ENCODE measurements around the gene SCAF8. TPM values are rescaled to one million over a fixed set of nuclear protein-coding genes. Genes with fewer than 3 reads are reported as not detected.
"Not testable (repeated sequence)": the region's sequence is repeated elsewhere in the genome, so short reads cannot be mapped to it uniquely, and the experiment has no call there.

SCAF8 gene
- total and polyA plus RNA-seq, 2 experiments from 2014 or later, result 10.3 to 22.3 TPM

- no peak overlapping the region for H3K27ac ChIP-seq
- no peak overlapping the region for H2AFZ ChIP-seq
- no peaks in the 10 kb centered on the region for H3K27me3 ChIP-seq (replicated peaks; ENCODE audit: insufficient read depth)
- no peak for TF ChIP-seq EZH2 (IDR thresholded peaks at IDR 0.05; ENCODE audit: insufficient read depth, poor library complexity, severe bottlenecking)
- H4K20me1 ChIP-seq (ENCODE audit: insufficient read depth), result peaks cover 57% of the 10 kb centered on the region
- H3F3A ChIP-seq (ENCODE audit: insufficient read depth), result no peaks in the 10 kb centered on the region
- H3K4me1 ChIP-seq (ENCODE audit: insufficient read depth), result peaks cover 22% of the 10 kb centered on the region
- DNase-seq, result no peak
- no peaks in the 10 kb centered on the region for H3K36me3 ChIP-seq (ENCODE audit: low read depth)
- H3K9me3 ChIP-seq (ENCODE audit: low read depth), result no peaks in the 10 kb centered on the region
- no peak overlapping the region for H3K9ac ChIP-seq
- H3K4me3 ChIP-seq, result no peak overlapping the region
- peaks cover 100% of the 10 kb centered on the region for H3K79me2 ChIP-seq (ENCODE audit: insufficient read depth)
- no peaks in the 10 kb centered on the region for H3K9me2 ChIP-seq (ENCODE audit: insufficient read depth)
- H3K4me2 ChIP-seq (ENCODE audit: unreplicated experiment), result no peak overlapping the region
- in situ Hi-C loops (cut with MboI), result no loop called here
- 90 to 91% methylated on average over 4 of the region's 4 CpGs for WGBS, 2 experiments (ENCODE audit: low coverage in 1 of 2, low lambda C conversion rate in 2 of 2, missing lambda C conversion rate in 2 of 2)
Observed at GRCh38 chr6:154742891-154743290, 9.7 kb downstream of the SCAF8 start.

- H4K20me1 ChIP-seq (ENCODE audit: insufficient read depth), result peaks cover 69% of the 10 kb centered on the region
- DNase-seq; in situ Hi-C loops (cut with MboI); H3K4me3 ChIP-seq; H3K27me3 ChIP-seq (replicated peaks; ENCODE audit: insufficient read depth); H3K9me2 ChIP-seq (ENCODE audit: insufficient read depth); H3K36me3 ChIP-seq (ENCODE audit: low read depth); H3K9me3 ChIP-seq (ENCODE audit: low read depth); H3K27ac ChIP-seq; H2AFZ ChIP-seq; H3K9ac ChIP-seq; H3F3A ChIP-seq (ENCODE audit: insufficient read depth); H3K4me2 ChIP-seq (ENCODE audit: unreplicated experiment): not testable (repeated sequence)
- peaks cover 100% of the 10 kb centered on the region for H3K79me2 ChIP-seq (ENCODE audit: insufficient read depth)
- 96 to 97% methylated on average over 7 of the region's 7 CpGs for WGBS, 2 experiments (ENCODE audit: low coverage in 1 of 2, low lambda C conversion rate in 2 of 2, missing lambda C conversion rate in 2 of 2)
- peaks cover 14% of the 10 kb centered on the region for H3K4me1 ChIP-seq (ENCODE audit: insufficient read depth)
Observed at GRCh38 chr6:154744029-154744745, 11.0 kb downstream of the SCAF8 start.

- Histone ChIP-seq H3K36me3 (ENCODE audit: low read depth) (no peaks in the 10 kb centered on the region), H3K9me3 (ENCODE audit: low read depth) (no peaks in the 10 kb centered on the region), H3K9me2 (ENCODE audit: insufficient read depth) (no peaks in the 10 kb centered on the region), H3K27me3 (replicated peaks; ENCODE audit: insufficient read depth) (no peaks in the 10 kb centered on the region), H3K27ac (no peak overlapping the region), H3K4me3 (no peak overlapping the region), H2AFZ (no peak overlapping the region), H3K4me1 (ENCODE audit: insufficient read depth) (peaks cover 5% of the 10 kb centered on the region), H3K9ac (no peak overlapping the region), H4K20me1 (ENCODE audit: insufficient read depth) (peaks cover 77% of the 10 kb centered on the region), H3K79me2 (ENCODE audit: insufficient read depth) (peaks cover 100% of the 10 kb centered on the region), H3F3A (ENCODE audit: insufficient read depth) (no peaks in the 10 kb centered on the region), H3K4me2 (ENCODE audit: unreplicated experiment) (no peak overlapping the region)
- in situ Hi-C loops (cut with MboI), result no loop called here
- TF ChIP-seq EZH2phosphoT487 (IDR thresholded peaks at IDR 0.05; ENCODE audit: insufficient read depth, low read depth) (no peak), EZH2 (IDR thresholded peaks at IDR 0.05; ENCODE audit: insufficient read depth, poor library complexity, severe bottlenecking) (no peak)
- DNase-seq, result no peak
- WGBS, 2 experiments (ENCODE audit: low coverage in 1 of 2, low lambda C conversion rate in 2 of 2, missing lambda C conversion rate in 2 of 2), result 91 to 100% methylated on average over 2 of the region's 2 CpGs
Observed at GRCh38 chr6:154745243-154745642, 12.0 kb downstream of the SCAF8 start.

GRCh38 chr6:154749341-154749740, 16.1 kb downstream of the SCAF8 start:
- no peak overlapping the region for H3K9ac ChIP-seq
- H3K36me3 ChIP-seq (ENCODE audit: low read depth), result no peaks in the 10 kb centered on the region
- H3K9me3 ChIP-seq (ENCODE audit: low read depth), result no peaks in the 10 kb centered on the region
- 97 to 100% methylated on average over 3 of the region's 3 CpGs for WGBS, 2 experiments (ENCODE audit: low coverage in 1 of 2, low lambda C conversion rate in 2 of 2, missing lambda C conversion rate in 2 of 2)
- peaks cover 64% of the 10 kb centered on the region for H4K20me1 ChIP-seq (ENCODE audit: insufficient read depth)
- H3K27ac ChIP-seq, result no peak overlapping the region
- H2AFZ ChIP-seq, result no peak overlapping the region
- no peaks in the 10 kb centered on the region for H3K9me2 ChIP-seq (ENCODE audit: insufficient read depth)
- in situ Hi-C loops (cut with MboI), result no loop called here
- DNase-seq, result no peak
- no peak for TF ChIP-seq EZH2 (IDR thresholded peaks at IDR 0.05; ENCODE audit: insufficient read depth, poor library complexity, severe bottlenecking)
- TF ChIP-seq EZH2phosphoT487 (IDR thresholded peaks at IDR 0.05; ENCODE audit: insufficient read depth, low read depth), result no peak
- H3K27me3 ChIP-seq (replicated peaks; ENCODE audit: insufficient read depth), result no peaks in the 10 kb centered on the region
- H3F3A ChIP-seq (ENCODE audit: insufficient read depth), result 0 out of 2 replicates have a peak, but pooled peaks cover under 1% of the 10 kb centered on the region
- no peak overlapping the region for H3K4me2 ChIP-seq (ENCODE audit: unreplicated experiment)
- no peak overlapping the region for H3K4me3 ChIP-seq
- H3K79me2 ChIP-seq (ENCODE audit: insufficient read depth), result peaks cover 100% of the 10 kb centered on the region
- H3K4me1 ChIP-seq (ENCODE audit: insufficient read depth), result peaks cover 8% of the 10 kb centered on the region; the same call in 1 of the 2 replicates
